Putamen (tissue), 1 donor: Measurements from ENCODE around the gene GATB.

Experiments used
- DNase-seq: peaks from one replicate; pipeline ENCODE4 v3.0.0-alpha.2; 2016; ENCODE audit warnings: low spot score

Gene GATB

GRCh38 chr4:151694961-151695720 lies 65.7 kb downstream of the GATB start:
- no peak for DNase-seq

GRCh38 chr4:151692821-151693673 lies 67.8 kb downstream of the GATB start:
- no peak for DNase-seq

- DNase-seq = no peak
These were observed 68.4 kb downstream of the GATB start for GRCh38 chr4:151692443-151692782.

DNA sequence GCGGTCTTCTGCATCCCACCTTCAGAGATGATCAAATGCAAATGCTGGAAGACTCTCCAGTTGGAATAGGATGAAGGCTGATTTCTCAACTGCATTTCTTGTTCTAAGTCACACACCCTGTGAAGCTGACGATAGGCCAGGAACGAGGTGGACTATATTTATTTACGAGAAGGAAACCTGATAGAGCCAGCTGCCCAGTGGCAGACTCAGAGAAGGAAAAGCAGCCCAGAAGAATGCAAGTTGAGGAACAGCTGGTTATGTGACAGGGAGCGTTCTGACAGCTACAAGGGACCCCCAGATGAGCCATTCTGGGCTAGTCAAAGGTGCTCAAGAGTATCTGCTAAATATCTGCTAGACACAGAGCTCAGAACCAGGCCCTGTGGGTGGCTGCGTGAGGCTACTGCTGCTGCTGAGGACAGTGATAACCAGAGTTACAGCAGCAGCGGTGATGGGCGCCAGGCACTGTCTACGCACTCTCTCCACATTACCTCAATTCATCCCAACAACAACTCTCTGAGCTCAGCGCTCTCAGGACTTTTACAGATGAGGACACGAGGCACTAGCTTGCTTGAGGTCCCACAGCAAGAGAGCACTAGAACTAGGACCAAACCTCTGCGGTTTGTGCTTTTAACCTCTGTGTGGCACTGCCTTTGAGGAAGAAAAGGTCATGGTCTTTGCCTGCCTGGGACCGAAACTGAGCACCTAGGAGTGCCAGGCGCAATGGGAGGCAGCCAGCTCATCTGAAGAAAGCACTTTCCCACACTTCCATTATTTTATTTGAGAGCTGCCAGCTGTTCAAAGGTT lies 69.0 kb downstream of the GATB start:
- DNase-seq = no peak

GRCh38 chr4:151690876-151691275 lies 69.9 kb downstream of the GATB start:
- no peak for DNase-seq

DNA sequence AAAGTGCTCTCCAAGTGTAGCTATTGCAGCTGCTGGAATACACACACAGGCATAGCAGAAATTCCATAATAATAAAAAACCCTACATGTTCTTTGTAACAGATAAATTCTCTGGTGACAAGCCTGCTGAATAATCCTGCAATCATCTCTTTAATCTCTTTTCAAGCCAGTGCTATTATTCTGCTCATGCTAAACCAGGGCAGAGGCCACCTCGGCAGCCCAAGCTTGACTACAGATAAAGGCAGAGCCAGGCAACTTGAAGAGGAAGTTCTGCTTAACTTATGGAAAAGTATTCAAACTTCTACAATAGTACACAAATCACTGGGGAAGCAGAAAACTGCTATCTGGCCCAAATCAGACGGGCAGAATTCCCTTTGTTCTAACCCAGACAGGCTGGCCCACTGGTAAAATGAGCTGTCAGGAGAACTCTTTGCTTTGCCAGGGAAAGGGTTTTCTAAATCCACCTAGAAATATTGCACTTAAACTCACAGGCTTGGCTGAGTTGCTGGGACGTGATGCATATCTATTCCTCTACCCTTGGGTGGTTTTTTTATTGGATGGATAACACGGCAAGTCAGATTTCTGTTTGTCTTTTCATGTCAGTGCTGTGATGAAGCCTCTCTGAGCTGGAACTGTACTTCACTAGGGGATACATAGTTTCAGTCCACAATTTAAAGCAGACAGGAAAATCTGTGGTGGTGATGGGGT lies 70.5 kb downstream of the GATB start:
- no peak for DNase-seq

DNA sequence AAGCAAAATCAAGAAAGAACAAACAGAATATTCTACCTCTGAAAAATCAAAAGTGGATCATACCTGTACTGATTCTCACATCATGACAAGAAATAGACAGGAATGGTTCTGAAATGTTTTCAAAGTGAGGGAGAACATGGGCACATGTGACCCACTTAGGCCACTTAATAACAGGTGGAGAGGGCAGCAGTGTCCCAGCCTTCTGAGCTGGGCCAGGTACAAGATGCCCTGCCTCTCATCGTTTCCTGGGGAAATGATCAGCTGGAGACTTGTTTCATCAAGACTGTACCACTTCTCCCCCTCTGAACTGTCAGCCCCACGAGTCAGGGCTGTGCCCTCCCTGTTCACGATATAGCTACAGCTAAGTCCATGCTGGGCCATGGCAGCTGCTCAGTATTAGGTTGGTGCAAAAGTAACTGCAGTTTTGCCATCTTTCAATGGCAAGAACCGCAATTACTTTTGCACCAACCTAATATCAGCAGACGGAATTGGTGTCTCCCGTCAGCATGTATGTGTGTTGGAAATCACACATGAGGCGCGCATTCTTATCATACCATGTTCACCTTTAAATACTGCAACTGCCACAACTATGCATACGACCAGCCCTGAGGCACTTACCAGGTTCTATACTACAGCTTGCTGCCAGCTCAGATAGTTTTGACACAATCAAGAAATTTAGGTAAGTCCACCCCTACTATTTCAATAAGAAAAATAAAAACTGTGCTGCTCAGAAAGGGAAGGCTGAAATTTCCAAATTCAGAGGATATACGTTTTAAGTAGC lies 71.4 kb downstream of the GATB start:
- no peak for DNase-seq

DNA sequence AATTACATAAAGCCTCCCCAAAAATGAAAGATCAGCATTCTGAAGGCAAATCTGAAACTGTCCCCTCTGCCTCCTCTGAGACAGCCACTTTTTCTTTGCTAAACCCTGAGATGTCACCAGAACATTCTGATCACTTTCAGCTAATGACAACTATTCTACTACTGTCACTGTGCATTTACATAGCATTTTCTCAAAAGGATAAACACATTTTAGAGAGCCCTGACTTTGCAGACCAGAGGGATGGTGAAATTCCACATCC lies 72.1 kb downstream of the GATB start:
- no peak for DNase-seq

DNA sequence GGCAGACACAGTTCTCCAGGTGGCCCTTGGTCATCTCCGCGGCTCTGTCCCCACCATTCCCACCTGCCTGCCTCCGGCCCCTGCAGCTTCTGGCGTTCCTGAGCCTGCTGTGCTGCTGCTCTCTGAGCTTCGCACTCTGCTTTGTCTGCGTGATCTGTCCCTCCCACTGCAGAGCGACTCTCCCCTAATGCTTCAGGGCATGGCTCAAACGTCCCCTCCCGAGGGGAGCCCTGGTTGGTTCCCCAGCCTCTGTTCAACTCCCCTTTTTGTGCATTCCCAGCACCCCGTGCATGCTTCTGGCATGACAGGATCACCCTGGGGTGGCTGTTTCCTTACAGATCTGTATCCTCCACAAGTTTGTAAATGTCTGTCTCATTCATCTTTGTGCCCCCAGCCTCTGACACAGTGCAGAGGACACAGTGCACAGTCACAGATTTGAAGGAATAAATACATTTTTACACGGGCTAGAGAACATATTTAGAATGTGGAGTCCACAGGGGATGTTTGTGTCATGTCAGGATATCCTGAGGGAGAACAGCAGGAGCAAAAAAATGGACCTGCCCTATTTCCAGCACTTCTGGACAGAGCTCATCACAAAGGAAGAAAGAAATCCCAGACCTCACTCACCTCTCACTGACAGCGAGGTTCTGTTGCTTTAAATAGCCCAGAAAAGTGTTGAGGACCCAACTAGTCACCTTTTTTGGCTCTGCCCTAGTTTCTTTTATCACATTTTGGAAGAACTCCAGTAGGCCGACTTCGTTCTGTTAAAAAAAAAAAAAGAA lies 72.6 kb downstream of the GATB start:
- DNase-seq = peak; percentile 41

DNA sequence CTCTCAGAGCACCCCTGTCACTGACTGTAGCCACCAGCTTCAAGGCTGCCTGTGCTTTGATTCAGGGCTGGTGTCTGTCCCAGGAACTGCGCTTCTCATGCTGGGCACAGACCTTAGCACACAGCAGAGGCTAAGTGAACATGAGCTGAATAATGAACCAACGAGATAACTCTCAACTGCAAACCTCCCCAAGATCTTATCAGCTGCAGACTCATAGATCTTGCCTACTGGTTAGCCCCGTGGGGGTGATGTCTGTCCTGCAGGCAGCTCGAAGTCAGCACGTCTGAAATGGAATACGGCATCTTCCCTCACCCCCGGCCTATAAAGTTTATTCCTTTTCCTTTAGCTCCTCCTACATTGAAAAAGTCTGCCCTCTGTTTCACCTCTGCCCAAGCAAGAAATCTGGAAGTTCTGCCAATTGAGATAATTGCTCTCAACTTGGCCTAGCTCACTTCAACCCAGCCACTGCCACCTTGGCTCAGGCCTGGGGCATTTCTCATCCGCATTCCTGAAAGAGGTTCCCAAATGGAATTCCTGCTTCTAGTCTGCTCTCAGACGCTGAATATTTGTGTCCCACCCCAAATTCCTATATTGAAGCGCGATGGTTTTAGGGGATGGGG lies 73.7 kb downstream of the GATB start:
- DNase-seq = no peak

GRCh38 chr4:151685303-151685702 lies 75.5 kb downstream of the GATB start:
- DNase-seq = no peak

DNA sequence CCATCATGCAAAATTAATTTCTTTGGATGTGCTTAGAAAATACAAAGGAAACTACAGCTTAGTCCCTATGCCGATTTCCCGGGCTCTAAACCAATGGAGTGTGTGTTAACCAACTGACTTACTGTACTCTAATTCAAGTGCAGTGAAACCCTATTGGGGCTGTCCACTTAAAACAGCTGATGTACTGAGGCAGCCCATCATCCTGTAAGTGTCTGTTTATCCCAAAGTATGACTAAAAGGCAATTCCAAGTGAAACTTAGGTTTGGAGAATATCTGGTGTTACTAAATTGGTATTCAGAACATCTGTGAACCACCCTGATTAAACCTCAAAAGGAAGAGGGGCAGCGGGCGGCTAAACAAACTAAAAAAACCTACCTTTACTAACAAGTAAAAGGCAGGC lies 79.7 kb downstream of the GATB start:
- DNase-seq = no peak

- no peak for DNase-seq
These were observed 81.6 kb downstream of the GATB start for GRCh38 chr4:151679231-151679630.

GRCh38 chr4:151678048-151678872 lies 82.5 kb downstream of the GATB start:
- no peak for DNase-seq

DNA sequence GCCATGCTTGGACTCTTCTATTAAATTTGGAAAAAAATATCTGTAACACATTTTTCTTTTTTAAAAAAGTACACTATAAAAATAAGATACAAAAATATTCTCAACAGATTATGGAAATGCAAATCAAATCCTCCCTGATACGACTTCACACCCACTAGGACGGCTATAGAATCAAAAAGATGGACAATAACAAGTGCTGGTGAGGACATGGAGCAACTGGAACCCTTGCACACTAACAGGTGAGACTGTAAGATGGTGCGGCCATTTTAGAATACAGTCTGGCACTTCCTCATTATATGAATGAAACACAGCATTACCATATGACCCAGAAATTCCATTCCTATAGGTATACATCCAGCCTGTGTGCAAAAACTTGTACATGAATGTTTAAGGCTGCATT lies 83.6 kb downstream of the GATB start:
- DNase-seq = no peak

GRCh38 chr4:151676301-151676700 lies 84.5 kb downstream of the GATB start:
- no peak for DNase-seq

- DNase-seq = no peak
These were observed 85.3 kb downstream of the GATB start for GRCh38 chr4:151675411-151675971.

DNA sequence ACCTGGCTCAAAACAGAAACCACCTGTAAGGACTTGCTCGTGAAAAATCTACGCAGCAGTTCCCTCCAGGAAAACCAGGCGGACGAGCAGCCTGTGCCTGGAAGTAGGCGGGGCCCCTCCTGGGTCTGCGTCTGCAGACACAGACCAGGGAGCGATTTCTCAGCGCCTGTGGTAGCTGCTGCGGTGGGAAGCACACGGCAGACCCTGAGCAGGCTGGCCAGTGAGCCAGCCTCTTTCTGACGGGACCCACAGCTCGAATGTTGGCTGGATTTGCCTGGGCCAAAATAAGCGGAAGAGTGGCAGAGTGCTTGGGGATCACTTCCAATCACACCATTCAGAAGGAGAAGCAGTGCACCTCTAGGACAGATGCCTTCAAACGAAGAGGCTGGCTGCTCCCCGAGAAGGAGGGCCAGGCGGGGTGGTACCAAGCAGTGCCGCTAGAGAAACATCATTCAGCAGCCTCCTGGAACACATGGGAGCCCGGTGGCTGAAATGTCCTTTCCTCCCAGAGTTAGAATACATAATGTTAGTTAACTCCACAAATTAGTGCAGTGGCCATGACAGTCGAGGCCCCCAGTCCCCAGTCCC lies 85.9 kb downstream of the GATB start:
- DNase-seq = no peak
